ENCODE measurements around the gene NT5C1A.

GRCh38 chr1:39721664-39722063, 49.8 kb upstream of the NT5C1A start:
- TF ChIP-seq, protein P1, sequence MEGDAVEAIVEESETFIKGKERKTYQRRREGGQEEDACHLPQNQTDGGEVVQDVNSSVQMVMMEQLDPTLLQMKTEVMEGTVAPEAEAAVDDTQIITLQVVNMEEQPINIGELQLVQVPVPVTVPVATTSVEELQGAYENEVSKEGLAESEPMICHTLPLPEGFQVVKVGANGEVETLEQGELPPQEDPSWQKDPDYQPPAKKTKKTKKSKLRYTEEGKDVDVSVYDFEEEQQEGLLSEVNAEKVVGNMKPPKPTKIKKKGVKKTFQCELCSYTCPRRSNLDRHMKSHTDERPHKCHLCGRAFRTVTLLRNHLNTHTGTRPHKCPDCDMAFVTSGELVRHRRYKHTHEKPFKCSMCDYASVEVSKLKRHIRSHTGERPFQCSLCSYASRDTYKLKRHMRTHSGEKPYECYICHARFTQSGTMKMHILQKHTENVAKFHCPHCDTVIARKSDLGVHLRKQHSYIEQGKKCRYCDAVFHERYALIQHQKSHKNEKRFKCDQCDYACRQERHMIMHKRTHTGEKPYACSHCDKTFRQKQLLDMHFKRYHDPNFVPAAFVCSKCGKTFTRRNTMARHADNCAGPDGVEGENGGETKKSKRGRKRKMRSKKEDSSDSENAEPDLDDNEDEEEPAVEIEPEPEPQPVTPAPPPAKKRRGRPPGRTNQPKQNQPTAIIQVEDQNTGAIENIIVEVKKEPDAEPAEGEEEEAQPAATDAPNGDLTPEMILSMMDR (conservative IDR thresholded peaks at IDR 0.05; ENCODE audit: low read length): no peak
- no peak for TF ChIP-seq EZH2phosphoT487 (IDR thresholded peaks at IDR 0.05; ENCODE audit: borderline replicate concordance)
